HG02938 (cell line): ENCODE data around the gene SMPD4.
"Not testable (repeated sequence)": the region's sequence is repeated elsewhere in the genome, so short reads cannot be mapped to it uniquely, and the experiment has no call there.

Experiments
- ATAC-seq: cut with Tn5 transposase; IDR thresholded peaks from one replicate; pipeline ENCODE4 v1.9.1; 2021; ENCODE audit warnings: mild to moderate bottlenecking, moderate library complexity; ENCODE audit not compliant: unreplicated experiment

Gene SMPD4

DNA sequence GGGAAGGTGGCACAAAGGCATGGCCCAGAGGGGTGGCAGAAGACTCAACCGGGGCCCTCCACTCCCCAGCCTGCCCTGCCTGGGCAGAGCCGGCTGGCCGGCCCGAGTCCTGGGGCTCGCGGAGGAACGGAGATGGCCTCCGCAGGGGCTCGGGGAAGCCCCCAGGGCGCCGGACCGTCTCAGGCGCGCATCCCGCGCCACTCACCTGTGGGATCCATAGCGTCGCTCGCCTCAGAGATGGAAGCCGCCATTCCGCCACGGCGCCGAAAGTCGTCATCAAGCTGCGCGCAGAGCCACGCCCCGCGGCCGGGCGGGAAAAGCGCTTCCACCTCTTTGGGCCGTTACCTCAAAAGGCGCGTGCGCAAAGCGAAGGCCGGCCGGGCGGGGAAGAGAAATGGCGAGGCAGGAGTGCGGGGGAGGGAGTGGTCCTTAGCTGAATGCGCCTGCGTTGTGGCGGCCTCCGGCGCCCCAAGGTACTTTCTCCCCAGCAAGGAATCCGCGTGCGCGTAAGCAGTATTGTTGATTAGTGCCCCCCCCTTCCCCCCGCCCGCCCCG, at the start of gene SMPD4:
Gene SMPD4 (minus strand): TSS at position 278 of the 555 bp plus-strand sequence. CDS start 5,010 bp downstream, outside the sequence.
- ATAC-seq, result peak; percentile 56

DNA sequence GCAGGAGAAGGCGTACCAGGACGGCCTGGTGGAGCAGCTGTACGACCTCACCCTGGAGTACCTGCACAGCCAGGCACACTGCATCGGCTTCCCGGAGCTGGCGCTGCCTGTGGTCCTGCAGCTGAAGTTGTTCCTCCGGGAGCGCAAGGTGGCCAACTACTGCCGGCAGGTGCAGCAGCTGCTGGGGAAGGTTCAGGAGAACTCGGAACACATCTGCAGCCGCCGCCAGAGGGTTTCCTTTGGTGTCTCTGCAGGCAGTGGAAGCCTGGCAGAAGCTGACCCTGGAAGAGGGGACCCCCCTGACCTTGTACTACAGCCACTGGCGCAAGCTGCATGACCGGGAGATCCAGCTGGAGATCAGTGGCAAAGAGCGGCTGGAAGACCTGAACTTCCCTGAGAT, 49.5 kb upstream of the SMPD4 start:
- not testable (repeated sequence) for ATAC-seq

DNA sequence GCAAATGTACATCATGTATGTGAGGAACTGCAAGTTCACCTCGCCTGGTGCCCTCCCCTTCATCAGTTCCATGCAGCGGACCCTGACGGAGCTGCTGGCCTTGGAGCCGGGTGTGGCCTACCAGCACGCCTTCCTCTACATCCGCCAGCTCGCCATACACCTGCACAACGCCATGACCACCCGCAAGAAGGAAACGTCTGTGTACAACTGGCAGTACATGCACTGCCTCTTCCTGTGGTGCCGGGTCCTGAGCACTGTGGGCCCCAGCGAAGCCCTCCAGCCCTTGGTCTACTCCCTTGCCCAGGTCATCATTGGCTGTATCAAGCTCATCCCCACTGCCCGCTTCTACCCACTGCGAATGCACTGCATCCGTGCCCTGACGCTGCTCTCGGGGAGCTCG, 49.0 kb upstream of the SMPD4 start:
- not testable (repeated sequence) for ATAC-seq

GRCh38 chr2:130229161-130229510, 47.7 kb upstream of the SMPD4 start:
- ATAC-seq, result not testable (repeated sequence)

DNA sequence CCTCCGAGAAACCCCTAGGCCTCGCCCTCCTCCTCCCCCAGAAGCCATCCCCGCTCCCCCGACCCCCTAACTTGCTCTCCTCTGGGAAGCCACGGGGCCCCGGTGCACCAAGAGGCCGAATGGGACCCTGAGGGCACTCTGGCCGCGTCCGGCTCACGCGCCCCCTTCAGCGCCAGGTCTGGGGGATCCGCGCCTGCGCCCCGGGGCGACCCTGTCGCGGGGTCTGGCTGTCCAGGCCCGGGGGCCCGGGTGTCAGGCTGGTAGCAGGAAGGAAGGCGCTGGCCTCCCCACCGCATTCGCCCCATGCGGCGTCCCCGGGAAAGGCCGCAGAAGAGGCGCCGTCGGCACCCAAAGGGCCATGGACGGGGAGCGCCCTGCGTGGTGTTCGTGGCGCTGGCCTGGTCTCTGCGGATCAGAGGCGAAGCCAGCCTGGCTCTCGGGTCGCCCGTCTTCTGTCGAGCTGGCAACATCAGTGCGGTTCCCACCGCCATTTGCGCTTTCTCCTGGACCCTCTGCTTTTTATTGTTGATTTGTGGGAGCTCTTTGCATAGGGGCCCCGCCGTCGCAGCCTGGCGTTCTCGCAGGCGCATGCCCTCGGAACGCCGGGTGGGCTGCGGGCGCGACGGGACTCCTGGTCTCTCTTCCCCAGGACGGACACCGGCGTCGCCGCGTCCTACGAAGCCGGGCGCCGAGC, 47.2 kb upstream of the SMPD4 start:
- ATAC-seq, result not testable (repeated sequence)

DNA sequence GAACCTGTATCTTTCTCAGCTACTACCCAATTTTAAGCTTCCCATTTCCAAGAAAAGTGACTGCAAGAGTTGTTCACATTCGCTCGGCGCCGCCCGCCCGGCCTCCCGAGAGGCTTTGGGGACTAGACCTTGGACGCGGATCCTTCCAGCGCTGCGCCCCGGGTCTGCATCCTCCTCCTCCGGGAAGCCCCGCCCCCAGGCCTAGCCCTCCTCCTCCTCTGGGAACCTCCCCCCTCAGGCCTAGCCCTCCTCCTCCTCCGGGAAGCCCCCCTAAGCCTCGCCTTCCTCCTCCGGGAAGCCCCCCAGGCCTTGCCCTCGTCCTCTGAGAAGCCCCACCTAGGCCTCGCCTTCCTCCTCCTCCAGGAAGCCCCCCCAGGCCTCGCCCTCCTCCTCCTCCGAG, 46.6 kb upstream of the SMPD4 start:
- not testable (repeated sequence) for ATAC-seq

DNA sequence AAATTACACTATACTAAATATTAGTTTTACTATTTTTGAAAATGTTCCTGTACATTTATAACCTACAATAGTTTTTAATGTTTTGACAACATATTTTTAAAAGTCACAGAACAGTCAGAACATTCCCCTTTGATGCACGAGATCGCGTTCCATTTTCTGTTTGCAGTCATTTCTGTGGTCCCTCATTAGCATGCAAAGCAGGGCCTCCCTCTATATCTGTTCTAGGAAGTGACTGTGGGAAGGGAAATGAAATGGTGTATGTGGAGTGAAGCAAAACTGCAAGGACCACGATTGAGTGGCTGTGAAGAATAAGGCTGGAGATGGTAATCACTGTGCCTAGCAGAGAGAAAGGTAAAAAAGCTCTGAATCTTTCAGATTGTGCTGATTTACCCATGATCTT, 41.1 kb upstream of the SMPD4 start:
- ATAC-seq, result peak; percentile 76

DNA sequence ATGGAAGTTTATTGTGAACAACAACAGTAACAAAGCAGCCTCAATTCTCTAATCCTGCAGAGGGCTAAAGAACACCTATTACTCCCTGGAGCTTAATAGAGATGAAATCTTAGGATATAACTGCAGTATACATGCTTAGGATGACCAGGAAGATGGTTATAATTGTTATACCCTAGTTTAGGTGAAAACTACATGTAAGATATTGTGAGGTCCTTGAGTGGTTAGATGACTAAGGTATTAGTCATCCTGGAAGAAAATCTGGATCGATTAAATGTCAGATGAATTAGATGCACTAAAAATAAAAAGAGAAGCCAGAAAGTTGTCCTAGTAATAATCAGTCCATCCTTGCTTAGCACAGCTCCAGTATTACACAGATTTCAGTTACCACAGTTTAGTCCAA, 39.1 kb upstream of the SMPD4 start:
- ATAC-seq, result not testable (repeated sequence)

GRCh38 chr2:130219147-130219546, 37.7 kb upstream of the SMPD4 start:
- ATAC-seq, result not testable (repeated sequence)

DNA sequence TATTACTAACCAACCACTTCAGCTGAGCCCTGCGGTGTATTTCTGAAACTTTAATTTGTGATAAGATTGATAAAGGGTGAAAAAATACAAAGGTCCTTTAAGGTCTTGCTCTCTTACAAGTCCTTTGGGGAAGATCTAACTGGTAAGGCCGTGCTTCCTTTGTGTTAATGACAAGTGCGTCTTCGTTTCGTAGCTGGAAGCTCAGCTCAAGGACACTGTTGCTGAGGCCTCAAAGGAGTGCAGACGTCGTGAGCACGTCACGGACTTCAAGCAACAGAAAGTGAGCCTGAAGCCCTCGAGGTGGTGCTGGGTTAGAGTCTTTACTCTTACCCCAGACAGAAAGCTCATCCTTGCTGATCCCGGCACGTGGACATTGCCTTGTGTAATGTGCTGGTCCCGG, 25.6 kb upstream of the SMPD4 start:
- ATAC-seq, result not testable (repeated sequence)

DNA sequence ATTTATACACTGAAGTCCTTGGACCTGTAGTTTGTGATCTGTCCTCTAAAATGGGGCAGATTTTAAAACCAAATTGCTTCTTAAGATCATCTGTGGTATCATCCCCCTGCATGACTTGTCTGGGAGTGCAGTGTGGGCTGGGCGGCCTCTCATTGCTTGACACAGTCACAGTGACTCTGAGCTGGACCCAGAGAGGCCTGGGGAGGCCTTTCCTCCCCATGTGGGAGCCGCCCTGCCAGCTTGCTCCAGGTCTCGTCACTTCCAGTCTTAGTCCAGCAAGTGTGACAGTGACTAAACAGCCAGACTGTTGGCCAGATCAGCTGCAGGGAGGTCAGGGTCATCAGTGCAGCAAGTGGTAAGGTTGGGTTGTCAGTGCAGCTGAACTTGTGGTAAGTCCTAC, 21.7 kb upstream of the SMPD4 start:
- not testable (repeated sequence) for ATAC-seq

DNA sequence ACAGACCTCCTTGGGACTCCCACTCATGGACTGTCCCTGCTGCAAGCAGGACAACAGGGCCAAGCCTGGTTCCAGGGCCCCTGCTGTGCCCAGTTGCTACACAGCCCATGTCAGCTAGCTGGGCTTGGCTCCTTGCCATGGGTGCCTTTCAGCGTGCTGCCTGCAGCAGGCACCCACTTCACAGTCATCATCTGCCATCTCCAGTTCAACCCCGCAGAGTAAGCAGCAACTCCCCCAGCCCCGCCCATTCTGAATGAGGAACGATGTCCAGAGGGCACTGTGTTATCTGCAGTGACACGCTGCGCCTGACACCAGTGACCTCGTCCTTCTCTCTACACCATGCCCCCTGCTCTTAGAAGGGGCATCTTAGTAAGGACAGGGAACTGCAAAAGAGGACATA, 21.1 kb upstream of the SMPD4 start:
- ATAC-seq, result not testable (repeated sequence)

DNA sequence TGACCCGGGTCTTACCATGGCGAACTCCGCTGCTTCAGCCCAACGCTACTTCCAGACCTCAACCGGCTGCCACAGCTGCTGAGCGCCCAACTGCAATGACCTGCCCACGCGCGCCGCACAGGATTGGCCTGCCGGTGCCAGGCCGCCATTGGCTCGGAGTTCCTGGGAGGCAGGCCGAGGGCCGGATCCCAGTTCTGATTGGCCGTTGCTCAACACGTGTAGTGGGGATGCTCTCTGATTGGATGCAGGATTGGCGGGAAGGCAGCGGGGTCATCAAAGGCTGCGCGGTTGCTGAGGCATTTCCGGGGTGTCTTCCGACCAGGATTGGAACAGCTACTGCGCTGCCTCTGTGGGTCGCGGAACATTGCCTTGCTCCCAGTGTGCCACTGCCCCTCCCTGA, 16.9 kb upstream of the SMPD4 start, which contains the start of gene TUBA3E:
Gene TUBA3E (minus strand): TSS at position 97 of the 400 bp plus-strand sequence. CDS start 79 bp downstream, at position 18.
- no peak for ATAC-seq

GRCh38 chr2:130196052-130196451, 14.7 kb upstream of the SMPD4 start:
- not testable (repeated sequence) for ATAC-seq

DNA sequence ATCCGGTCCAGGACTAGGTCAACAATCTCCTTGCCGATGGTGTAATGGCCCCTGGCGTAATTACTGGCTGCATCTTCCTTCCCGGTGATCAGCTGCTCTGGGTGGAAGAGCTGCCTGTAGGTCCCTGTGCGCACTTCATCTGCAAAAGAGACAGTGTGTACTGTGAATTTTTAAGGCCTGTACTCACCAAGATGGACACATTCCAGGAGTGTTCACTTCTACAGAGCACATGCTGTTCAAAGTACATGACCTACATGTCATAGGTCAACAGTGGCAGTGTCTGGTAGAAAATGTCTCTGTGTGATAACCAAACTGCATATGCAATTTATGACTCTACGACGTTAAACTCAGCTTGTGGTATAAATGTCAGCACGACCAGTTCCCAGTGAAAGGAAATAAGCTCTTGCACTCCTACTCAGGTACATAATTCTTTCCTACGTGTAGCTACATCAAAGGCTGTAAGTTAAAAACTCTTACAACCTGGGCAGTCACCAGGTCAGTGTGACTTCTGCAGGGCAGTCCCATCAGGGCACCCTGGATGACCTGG, 13.8 kb upstream of the SMPD4 start:
- not testable (repeated sequence) for ATAC-seq

GRCh38 chr2:130193824-130194223, 12.4 kb upstream of the SMPD4 start:
- ATAC-seq, result not testable (repeated sequence)

DNA sequence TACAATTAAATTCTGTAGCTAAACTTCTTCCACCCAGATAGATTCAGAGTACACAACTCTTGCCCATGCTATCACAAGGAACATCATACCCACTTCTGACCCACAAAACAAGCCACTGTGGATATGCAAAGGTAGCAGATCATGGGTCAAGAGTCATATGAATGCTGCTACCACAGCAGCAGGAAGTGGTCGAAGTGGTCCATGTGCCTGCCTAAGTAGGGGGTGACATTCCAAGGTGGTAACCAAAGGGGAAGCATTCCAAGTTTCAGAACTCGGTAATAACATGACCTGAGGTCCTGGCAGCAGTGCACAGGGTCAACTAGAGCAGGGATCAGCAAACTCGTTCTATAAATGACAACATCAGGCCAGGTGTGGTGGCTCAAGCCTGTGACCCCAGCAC, 11.0 kb upstream of the SMPD4 start:
- not testable (repeated sequence) for ATAC-seq

DNA sequence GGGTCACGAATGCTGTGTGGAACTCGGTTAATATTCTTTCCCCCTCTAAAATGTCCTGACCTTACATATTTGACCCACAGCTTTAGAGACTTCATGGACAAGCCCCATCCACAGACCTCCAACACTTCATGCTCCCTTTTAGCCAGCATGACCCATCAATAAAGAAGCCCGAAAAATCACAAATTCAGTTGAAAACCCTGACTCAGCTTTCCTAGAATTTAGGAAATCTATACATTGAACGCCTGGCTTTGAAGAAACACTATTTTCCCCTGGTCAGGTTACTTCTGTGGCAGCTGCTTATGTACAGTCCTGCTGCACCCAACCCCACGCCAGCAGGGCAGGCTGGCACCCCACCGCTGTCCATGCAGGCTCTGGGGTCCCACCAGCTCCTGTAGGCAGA, 9.9 kb upstream of the SMPD4 start:
- not testable (repeated sequence) for ATAC-seq

DNA sequence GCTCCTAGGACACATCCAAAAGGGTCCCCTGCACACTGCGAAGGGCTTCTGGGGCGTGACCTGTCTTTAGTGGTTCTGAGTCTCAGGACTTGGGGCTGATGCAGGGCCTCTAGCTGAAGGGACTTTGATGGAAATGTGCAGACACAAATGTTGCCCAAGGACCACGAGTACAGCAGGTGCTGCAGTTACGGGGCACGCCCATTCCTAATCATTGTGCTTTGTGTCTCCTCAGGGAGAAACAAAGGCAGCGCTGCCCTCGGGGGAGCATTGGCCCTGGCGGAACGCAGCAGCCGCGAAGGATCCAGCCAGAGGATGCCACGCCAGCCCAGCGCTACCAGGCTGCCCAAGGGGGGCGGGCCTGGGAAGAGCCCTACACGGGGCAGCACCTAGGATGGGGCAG, 8.8 kb upstream of the SMPD4 start:
- no peak for ATAC-seq

DNA sequence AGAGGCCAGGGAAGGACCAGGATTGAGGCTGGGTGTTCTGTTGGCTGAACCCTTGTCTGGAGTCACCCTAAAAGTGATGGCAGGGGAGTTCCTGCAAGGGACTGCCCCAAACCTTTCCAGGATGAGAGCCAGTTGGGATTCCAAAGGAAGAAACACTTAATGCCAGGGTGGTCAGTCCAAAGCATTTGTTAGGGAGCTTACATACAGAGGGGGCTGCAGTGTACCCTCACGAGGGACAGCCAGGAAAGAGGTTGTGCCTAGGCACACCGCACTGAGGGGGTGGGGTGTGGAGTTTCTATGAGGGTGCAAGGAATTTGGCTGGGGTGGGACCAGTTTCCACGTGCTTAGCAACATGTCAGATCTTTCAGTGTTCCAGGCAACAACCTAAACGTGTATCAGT, 7.6 kb upstream of the SMPD4 start:
- not testable (repeated sequence) for ATAC-seq

GRCh38 chr2:130187859-130188792, 6.7 kb upstream of the SMPD4 start:
- not testable (repeated sequence) for ATAC-seq
